GM18861 (cell line): ENCODE results near the gene CCNL1.
"Not testable (repeated sequence)": the region's sequence is repeated elsewhere in the genome, so short reads cannot be mapped to it uniquely, and the experiment has no call there.

Experiments
- ATAC-seq: cut with Tn5 transposase; IDR thresholded peaks from one replicate; pipeline ENCODE4 v1.9.1; 2021; ENCODE audit not compliant: unreplicated experiment

Gene CCNL1

GRCh38 chr3:157104928-157105652 is 54.9 kb downstream of the CCNL1 start:
- peak; percentile 71 for ATAC-seq

GRCh38 chr3:157104521-157104920 is 55.4 kb downstream of the CCNL1 start:
- no peak for ATAC-seq

GRCh38 chr3:157103860-157104259 is 56.1 kb downstream of the CCNL1 start:
- ATAC-seq: no peak

- ATAC-seq: peak; percentile 91
Observed at GRCh38 chr3:157103280-157103679, 56.7 kb downstream of the CCNL1 start.

- not testable (repeated sequence) for ATAC-seq
Observed at GRCh38 chr3:157102595-157102994, 57.4 kb downstream of the CCNL1 start.

DNA sequence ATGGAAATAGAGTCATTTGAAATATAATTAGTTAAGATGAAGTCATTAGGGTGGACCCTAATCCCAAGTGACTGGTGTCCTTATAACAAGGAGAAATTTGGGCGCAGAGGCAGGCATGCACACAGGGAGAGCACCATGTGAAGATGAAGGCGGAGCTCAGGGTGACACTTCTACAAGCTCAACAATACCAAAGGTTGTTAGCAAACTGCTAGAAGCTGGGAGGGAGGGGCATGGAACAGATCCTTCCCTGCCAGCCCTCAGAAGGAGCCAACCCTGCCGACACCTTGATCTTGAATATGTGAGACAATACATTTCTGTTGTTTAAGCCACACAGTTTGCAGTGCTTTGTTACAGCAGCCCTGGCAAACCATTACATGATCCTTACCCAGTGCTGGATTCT is 57.8 kb downstream of the CCNL1 start:
- ATAC-seq: no peak

DNA sequence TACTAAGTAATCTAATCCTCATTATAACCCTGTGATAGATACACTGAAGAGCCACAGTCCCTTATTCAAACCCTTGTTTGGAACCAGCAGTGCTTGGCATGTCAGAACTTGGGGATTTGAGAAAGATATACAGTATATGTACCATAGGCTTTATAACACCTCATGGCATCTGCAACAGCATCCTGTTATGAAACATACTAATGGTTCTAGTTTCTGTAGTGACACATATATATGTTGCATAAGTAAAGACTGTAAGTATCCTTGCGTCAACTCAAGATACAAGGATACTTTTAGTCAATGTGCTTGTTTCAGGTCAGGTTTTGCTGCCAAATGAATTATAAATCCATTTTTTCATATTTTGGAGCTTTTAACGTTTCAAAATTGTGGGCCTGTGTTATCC is 58.5 kb downstream of the CCNL1 start:
- ATAC-seq: no peak

- ATAC-seq: no peak
Observed at GRCh38 chr3:157100608-157101396, 59.1 kb downstream of the CCNL1 start.

DNA sequence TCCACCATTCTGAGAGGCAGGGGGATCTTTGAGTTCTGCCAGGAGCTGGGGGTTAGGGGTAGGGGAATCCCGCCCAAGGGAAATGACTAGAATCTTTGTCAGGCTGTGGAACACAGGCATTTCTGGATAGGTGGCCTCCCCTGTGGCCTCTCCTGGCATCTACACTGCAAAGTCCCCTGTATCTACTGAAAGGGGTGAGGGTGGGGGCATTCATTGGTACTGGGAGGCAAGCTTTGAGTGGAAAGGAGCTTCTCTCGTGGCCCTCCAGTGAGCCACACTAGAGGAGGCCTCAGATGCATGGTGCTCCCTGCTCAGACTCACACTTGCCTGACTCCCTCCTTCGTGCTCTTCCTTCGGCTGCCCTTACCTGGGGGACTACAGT is 59.9 kb downstream of the CCNL1 start:
- ATAC-seq: no peak

DNA sequence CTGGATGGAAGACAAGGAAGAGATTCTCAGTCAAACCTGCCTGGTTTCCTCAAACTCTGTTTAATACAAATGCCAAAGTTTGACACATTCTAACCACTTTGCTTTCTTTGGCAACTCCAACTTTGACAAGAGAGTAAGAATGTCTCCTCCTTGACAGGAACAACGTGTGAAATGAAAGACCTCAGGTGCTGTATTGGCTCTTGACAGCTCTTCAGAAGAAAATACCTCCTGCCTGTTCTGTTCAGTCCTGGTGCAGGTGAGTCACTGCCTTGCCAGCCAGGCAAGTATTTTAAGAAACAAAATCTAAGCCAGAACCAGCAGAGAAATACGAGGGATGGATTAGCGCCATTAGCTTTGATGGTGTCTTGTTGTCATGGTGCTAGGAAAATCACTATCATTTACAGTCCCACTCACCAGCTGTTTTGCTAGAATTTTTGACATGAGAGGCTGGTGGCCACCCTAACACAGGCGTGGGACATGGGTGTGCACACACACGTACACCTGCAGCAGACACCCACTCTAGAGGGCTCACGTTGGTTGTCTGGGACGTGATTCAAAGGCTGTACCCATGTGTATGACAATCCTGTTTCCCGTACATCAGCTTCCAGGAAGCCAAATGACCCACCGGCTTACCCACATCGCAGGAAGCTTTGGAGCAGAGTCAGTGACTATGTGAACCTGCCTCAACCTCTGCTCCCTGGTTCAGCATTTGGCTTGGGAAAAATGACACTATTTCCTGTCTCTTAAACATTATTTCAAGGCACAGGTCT is 60.4 kb downstream of the CCNL1 start:
- no peak for ATAC-seq

- no peak for ATAC-seq
Observed at GRCh38 chr3:157098823-157099185, 61.1 kb downstream of the CCNL1 start.

- ATAC-seq: no peak
Observed at GRCh38 chr3:157098121-157098822, 61.7 kb downstream of the CCNL1 start.
